GM10266 (cell line): ENCODE measurements around the gene TDRKH.

ENCODE experiments used
- DNase-seq: peaks from one replicate; pipeline ENCODE4 v3.0.0; 2012; ENCODE audit errors: extremely low spot score
- TF ChIP-seq, protein P1 (sequence below): IDR thresholded peaks from 2 replicates; pipeline ENCODE4 v1.5.1; 2012; ENCODE audit warnings: mild to moderate bottlenecking, low read depth; ENCODE audit not compliant: control insufficient read depth, insufficient read depth; ENCODE audit errors: missing control alignments

Gene TDRKH

DNA sequence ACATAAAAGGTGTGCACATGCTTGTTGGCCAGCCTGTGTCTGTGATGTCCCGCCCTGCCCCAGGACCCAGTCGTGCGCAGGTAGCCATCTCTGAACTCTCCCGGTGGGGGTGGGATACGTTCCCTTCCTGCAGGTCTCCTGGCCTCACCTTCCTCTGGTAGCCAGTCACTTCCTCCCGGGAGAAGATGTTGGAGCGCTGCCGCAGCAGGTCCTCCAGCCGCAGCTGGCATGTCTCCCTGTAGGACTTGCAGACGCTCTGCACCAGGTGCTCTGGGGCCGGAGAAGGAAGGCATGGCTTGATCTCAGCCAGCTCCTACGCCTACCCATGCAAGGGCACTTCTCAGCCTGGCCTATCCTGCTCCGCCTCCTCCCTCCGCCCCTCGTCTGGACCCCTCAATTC lies 24.1 kb upstream of the TDRKH start:
- no peak for DNase-seq
- TF ChIP-seq, protein P1, sequence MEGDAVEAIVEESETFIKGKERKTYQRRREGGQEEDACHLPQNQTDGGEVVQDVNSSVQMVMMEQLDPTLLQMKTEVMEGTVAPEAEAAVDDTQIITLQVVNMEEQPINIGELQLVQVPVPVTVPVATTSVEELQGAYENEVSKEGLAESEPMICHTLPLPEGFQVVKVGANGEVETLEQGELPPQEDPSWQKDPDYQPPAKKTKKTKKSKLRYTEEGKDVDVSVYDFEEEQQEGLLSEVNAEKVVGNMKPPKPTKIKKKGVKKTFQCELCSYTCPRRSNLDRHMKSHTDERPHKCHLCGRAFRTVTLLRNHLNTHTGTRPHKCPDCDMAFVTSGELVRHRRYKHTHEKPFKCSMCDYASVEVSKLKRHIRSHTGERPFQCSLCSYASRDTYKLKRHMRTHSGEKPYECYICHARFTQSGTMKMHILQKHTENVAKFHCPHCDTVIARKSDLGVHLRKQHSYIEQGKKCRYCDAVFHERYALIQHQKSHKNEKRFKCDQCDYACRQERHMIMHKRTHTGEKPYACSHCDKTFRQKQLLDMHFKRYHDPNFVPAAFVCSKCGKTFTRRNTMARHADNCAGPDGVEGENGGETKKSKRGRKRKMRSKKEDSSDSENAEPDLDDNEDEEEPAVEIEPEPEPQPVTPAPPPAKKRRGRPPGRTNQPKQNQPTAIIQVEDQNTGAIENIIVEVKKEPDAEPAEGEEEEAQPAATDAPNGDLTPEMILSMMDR: no peak

DNA sequence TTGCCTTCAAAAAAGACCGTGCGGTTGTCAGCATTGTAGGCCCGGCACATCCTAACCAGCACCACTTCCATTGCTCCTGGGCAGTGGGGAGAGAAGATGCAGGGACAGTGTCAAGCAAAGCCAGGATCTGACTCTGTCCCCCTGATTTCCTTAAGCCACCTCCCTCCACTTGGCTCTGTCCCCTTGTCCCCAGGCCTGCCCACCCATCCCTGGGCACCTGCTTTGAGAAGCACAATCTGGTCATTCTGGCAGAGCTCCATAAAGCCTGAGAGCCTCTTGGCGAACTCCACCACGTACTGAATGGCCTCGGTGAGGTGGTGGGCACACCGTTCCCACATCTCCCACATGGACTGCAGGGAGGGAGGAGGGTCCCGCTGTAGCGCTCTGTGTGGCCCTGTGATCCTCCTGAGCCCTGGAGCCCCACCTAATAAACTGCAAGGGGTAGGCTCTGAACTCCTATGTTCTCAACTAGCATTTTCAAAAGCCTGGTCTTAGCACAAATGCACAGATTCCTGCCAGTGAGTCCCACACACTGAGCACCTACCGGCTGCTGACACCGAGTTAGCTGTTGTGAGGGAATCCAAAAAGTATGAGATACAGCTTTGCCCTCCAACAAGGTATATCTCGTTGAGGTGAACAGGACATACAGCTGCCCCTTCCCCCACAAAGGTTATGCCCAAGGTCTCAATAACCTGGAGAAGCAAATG lies 23.1 kb upstream of the TDRKH start:
- no peak for DNase-seq
- TF ChIP-seq, protein P1: no peak

DNA sequence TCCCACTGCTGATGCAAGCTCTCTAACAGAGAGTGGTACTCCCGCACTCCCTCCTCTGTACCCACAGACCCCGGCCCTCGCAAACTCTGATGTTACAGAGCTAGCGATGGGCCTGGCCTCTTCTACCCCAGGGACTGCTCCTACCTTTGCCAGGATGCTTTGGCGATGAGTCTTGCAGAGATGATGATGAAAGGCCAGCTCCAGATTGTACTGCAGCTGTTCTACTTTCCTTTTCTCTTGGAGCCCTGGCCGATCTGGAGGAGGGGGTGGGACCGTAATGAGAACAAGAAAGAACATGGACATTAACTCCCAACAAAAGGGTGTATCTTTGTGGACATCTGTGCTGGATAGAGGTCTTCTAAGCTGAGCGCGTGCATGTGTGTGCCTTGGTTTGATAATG lies 20.9 kb upstream of the TDRKH start:
- TF ChIP-seq, protein P1: no peak
- no peak for DNase-seq

DNA sequence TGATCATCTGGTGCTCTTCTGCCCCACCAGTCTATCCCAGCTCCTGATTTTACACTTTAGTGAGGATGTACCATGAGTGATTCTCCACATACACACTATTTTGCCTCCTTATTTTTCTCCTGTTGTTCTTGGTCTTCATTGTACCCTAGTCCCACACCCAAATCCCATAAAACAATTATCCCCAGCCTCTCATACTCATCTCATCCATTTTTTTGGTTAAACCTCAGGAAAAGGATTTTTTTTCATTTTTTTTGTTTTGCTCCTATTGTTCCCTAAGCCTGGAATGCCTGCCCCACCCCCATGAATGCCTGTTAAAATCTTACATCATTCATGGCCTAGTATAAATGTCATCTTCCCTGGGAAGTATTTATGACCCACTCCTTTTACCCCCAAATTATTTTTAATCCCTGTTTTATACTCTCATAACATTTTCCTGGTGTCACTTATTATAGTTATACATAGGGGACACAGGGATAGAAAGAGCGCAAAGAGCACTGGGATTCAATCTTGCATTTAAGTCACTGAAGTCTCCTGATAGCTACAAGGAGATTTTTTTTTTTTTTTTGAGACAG lies 19.8 kb upstream of the TDRKH start:
- TF ChIP-seq, protein P1: no peak
- no peak for DNase-seq

DNA sequence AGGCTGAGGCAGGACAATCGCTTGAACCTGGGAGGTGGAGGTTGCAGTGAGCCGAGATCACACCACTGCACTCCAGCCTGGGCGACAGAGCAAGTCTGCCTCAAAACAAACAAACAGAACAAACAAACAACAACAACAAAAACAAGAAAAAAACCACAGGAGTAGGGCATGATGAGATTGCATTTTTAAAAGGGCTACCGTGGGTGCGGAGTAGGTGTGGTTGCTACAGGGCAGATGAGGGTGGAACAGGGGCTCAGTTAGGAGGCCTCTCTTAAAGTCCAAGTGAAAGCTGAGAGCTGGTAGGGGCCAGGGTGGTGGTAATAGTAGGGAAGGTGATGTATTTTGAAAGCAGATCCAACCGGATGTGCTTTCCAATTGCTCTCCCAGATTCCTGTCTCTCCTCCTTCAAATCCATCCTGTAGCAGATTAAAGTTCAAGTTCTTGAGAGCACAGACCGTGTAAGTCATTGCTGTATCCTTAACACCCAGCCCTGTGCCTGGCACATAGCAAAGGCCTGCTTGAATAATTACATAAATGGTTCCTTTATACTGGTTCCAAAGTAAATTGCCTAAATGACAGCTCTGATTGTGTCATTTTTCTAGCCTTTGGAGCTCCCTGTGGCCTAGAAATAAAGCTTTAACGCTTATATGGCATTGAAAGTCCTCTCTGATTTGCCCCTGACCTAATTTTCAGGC lies 19.1 kb upstream of the TDRKH start:
- TF ChIP-seq, protein P1: no peak
- no peak for DNase-seq

DNA sequence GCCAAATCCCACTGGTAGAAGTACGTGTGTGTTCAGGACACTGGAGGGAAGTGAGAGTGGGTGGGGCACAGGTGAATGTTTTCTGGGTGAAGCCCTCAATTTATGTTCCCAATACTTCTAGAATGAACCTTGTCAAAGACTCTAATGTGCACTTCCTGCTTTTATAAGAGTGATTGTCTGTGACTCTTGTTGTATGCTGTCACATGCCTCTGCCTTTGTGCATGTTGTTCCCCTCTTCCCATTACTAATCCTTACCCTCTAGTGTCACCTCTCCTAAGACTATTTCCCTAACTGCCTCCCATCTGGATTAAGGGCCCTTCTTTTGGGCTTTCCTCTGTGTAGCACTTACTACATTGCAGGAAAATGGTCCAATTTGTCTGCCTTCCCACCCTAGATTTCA lies 17.5 kb upstream of the TDRKH start:
- DNase-seq: no peak
- TF ChIP-seq, protein P1: no peak

DNA sequence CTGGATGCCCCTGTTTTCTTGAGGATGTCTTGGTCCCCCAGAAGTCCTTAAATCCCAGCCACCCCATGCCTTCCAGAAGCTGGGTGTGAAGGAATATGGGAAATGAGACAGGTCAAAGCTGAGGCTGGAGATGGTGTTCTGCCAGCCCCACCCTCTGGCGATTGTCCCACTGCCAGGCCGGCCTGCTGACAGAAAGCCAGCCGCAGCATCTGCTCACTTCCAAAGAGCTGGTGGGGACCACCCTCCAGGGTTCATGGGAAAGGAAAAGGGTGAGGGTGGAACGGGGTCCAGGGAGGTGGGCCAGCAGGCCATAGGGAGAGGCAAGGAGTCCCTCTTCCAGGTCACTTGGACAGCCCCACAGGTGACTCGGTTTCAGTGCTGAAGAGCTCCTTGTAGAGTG lies 16.8 kb upstream of the TDRKH start:
- no peak for DNase-seq
- TF ChIP-seq, protein P1: no peak
